NCI-H510A treated with DMSO at 0.1 percent for 48 hours (cell line): ENCODE results near the gene DNAJC30.
"Not testable (repeated sequence)": the region's sequence is repeated elsewhere in the genome, so short reads cannot be mapped to it uniquely, and the experiment has no call there.

Experiments used
- DNase-seq: peaks from one replicate; lab custom pipeline; 2025; lab: John Stamatoyannopoulos, UW

Gene DNAJC30

DNA sequence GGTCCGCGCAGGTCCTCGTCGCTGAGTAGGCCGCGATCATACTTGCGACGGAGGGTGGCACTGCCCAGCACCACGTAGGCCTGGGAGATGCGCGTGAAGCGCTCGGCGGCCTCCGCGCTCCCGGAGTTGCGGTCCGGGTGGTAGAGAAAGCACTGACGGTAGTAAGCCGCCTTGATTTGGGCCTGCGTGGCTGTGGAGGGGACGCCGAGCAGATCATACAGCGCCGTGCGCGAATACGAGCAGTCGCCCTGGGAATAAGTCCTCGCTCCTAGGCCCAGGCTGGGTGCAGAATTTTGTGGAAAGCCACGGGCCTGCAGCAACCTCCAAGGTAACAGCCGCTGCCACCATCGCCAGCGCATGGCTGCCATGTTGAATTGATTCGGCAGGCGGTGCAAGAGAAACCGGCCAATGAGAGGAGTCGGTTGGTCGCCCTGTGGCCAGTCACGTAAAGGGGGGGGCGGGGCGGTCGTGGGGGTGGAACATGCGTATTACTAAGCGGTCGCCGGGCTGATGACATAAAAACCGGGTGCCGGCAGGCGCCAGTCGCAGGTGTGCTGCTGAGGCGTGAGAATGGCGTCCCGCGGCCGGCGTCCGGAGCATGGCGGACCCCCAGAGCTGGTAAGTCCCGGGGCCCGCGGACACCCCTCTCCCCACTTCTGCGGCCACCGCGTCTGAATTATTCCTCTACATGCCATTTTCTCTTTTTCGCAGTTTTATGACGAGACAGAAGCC lies at the start of gene DNAJC30, which contains the start of gene BUD23:
DNAJC30 (minus strand) TSS at position 398 of the 732 bp plus-strand sequence; CDS start at position 368, 30 bp downstream.
BUD23 (plus strand) TSS at position 542 of the 732 bp plus-strand sequence; CDS start at position 571, 29 bp downstream.
- DNase-seq = peak; percentile 84

DNA sequence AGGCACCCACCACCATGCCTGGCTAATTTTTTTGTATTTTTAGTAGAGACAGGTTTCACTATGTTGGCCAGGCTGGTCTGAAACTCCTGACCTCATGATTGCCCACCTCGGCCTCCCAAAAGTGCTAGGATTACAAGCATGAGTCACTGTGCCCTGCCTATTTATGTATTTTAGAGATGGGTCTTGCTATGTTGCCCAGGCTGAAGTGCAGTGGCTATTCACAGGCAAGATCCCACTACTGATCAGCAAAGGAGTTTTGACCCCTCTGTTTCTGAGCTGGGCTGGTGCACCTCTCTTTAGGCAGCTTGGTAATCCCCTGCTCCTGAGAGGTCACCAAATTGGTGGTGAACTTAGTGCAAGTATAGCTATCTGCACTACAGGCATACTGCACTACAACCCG lies 49.1 kb upstream of the DNAJC30 start:
- no peak for DNase-seq

DNA sequence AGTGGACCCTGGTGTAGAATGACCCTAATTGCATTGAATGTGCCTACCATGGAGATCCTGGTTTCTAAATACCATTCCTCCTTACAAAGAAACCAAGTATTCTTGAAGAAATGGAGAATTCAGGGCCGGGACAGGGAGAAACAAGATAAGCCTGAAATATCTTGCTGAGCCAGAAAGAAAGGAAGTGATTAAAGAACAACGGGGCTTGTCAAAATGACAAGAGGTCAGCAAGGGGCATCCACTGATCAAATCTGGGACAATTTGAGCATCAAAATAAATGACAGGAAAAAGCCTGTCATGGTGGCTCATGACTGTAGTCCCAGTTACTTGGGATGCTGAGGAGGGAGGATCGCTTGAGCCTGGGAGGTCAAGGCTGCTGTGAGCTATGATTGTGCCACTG lies 47.2 kb upstream of the DNAJC30 start:
- DNase-seq = no peak

DNA sequence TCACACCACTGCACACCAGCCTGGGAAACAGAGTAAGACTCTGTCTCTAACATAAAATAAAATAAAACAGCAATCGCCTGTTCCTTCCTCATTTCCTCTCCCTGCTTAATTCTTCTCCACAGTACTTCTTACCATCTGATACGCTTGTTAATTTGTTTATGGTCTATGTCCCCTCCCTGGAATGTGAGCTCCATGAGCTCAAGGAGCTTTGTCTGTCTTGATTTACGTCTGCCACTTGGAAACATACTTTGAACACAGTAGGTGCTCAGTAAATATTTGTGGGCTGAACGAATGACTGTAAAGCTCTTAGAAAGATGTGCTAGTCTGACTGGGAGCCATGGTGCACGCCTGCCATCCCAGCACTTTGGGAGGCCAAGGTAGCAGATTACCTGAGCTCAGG lies 45.3 kb upstream of the DNAJC30 start:
- no peak for DNase-seq

DNA sequence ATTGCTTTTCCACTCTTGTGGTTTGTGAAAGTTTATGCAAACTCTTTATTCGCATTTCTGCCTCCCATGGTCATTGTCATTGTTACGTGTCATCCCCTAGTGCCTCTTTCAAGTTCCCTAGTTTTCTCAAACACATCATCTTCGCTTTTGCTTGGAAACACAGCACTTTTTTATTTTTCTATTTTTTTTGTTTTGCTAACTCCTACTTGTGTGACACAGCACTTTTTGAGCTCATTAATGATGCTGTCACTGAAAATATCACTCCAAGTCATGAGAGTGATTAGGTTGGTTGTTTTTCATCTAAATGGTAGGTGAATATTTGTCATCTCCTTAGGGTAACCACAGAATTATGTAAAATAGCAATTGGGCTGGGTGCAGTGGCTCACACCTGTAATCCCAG lies 44.7 kb upstream of the DNAJC30 start:
- DNase-seq = no peak

DNA sequence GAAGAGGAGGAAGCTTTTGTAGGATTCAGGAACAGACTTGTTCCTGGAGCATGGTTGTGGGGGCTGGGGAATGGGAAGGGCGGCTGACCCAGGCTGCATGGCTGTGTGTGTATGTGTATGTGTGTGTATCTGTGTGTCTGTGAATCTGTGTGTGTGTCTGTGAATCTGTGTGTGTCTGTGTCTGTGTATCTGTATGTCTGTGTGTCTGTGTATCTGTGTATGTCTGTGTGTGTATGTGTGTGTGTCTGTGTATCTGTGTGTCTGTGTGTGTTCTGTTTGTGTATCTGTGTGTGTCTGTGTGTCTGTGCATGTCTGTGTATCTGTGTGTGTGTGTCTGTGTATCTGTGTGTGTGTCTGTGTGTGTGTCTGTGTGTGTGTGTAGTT lies 42.8 kb upstream of the DNAJC30 start:
- no peak for DNase-seq

DNA sequence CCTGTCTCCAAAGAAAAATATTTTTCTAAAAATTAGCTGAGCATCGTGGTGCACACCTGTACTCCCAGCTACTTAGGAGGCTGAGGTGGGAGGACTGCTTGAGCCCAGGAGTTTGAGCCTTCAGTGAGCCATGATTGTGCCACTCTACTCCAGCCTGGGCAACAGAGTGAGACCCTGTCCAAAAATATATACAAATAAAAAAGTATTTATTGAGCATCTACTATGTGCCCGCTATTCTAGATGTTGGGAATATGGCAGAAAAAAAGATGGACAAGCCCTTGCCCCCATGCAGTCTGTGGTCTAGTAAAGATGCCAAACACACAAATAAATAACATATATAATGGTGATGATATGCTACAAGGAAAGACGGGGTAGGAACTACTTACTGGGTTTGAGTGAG lies 40.6 kb upstream of the DNAJC30 start:
- no peak for DNase-seq

DNA sequence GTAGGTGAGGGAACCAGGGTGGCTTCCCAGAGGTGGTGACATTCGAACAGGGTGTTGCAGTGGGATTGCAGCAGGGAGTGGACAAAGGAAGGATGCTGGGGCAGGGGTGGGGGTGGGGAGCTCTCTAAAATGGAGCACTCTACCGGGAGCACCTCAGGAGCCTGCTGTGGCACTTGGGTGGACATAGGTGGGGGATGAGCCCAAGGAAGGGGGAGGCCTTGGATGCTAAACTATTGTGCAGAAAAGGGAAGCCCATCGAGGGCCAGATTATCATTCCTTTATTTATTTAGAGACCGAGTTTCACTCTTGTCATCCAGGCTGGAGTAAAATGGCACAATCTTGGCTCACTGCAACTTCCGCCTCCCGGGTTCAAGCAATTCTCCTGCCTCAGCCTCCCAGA lies 39.5 kb upstream of the DNAJC30 start:
- DNase-seq = no peak

DNA sequence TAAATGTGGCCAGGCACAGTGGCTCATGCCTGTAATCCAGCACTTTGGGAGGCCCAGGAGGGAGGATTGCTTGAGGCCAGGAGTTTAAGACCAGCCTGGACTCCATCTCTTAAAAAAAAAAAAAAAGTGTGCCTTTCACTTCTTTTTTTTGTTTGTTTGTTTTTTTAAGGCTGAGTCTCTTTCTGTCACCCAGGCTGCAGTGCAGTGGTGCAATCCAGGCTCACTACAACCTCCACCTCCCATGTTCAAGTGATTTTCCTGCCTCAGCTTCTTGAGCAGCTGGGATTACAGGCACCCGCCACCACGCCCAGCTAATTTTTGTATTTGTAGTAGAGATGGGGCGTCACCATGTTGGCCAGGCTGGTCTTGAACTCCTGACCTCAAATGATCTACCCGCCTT lies 38.9 kb upstream of the DNAJC30 start:
- not testable (repeated sequence) for DNase-seq

DNA sequence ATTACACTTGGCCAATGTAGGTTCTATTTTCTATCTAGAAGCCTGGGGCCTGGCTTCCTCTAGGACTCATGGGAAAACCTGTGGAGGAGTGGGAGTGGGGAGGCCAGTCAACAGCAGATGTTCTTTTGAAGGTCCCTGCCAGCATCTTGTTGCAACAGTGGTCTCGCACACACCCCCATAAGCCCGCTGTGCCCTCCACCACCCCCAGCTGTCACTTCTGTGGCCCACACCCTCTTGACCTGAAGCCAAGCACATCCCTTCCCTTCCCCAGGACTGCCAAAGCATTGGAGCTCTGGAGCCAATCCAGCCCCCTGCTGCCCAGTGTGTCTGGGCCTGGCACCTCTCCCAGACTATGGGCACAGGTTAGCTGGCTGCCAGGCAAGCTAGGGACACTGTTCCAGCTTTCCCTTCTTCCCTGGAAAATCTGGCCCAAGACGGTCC lies 38.1 kb upstream of the DNAJC30 start:
- no peak for DNase-seq

DNA sequence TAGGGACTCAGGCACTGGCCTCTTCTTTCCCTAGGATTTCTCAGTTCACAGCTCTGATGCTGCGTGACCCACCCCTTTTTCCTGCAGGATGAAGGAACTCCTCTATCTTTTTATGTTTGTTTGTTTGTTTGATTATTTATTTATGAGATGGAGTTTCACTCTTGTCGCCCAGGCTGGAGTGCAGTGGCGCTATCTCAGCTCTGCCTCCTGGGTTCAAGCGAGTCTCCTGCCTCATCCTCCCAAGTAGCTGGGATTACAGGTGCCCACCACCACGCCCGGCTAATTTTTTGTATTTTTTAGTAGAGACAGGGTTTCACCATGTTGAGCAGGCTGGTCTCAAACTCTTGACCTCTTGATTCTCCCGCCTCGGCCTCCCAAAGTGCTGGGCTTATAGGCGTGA lies 37.2 kb upstream of the DNAJC30 start:
- DNase-seq = not testable (repeated sequence)

DNA sequence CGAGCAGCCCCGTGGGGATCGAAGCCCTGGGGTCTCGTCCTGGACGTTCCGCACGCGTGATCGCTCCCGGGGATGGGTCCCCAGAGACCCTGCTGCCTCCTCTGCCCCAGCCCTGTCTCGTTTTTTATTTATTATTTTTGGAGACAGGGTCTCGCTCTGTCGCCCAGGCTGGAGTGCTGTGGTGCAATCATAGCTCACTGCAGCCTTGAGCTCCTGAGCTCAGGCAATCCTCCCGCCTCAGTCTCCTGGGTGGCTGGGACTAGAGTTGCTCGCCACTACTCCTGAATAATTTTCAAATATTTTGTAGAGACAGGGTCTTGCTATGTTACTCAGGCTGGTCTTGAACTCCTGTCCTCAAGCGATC lies 36.5 kb upstream of the DNAJC30 start:
- DNase-seq = no peak

DNA sequence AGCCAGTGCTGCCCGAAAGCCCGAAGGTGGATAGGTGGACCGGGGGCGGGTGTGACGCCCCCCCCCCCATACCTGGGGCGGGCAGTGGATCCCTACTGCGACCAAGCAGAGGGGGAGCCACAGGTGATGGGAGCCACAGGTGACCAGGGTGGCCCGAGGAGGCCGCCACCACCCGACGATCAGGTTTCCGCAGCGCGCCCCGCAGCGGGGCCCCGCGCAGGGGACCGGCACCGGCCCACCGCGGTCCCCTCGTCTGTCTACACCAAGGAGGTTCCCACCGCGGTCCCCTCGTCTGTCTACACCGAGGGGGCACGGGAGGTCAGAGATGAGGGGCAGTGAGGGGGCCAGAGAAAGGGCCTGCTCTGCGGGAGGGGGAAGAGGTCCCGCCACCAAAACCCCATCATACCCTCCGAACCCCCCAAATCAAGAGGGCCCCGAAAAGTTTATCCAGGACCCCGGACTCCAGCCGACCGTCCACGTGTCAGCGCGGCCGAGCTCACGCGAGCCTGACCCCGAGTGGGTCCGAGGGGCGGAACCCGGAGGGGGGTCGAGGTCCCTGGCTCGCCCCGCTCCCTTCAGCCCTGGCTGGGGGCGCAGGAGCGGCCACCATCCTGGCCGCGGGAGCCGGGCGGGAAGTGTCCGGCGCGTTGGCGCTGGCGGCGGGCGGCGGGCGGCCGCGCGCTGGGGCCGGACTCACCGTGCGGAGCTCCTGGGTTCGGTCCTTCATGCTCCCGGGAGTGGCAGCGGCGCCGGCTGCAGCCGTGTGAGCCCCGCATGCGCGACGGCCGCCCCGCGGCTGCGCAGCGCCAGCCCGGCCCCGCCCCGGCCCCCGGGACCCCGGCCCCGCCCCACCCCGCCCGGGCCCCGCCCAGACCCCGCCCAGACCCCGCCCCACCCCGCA lies 35.9 kb upstream of the DNAJC30 start, which contains the start of gene STX1A:
STX1A (minus strand) TSS at position 765 of the 901 bp plus-strand sequence; CDS start at position 727, 38 bp downstream.
- peak; percentile 24 for DNase-seq

DNA sequence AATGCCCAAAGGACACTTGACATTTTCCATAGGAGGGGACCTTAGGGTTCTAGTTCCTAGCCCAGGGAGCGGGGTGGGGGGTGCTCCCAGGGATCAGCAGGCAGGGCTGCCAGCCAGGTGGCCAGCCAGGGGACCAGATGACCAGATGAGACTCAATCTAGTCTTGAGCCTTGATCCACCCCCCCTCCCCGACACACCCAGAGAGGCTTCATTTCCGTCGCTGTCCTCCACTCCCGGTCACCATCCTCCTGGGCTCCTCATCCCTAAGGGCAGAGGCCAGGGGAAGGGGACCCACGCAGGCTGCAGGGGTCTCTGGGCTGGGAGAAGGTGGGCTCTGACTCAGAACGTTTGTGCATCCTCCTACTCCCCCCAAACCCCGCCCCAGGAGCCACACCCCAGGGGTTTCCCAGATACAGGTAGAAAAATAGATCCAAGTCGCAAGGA lies 35.2 kb upstream of the DNAJC30 start:
- DNase-seq = no peak

DNA sequence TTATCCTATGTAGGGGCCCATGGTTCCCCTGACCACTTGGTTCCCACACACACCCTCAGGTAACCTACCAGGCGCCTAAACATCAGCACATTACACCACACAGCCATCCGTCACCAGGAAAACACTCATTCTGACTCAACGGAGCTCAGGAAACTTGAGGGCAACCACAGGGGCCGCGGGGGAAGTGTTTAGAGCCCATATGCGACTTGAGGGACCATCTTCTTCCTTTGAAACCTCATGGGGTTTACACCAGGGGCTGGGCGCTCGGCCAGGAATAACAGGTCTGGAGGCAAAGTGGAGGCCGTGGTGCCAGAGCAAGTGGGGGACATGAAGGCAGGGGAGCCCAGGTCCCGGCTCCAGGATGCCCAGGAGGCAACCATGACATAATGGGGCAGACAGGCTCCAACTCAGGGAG lies 34.7 kb upstream of the DNAJC30 start:
- no peak for DNase-seq

DNA sequence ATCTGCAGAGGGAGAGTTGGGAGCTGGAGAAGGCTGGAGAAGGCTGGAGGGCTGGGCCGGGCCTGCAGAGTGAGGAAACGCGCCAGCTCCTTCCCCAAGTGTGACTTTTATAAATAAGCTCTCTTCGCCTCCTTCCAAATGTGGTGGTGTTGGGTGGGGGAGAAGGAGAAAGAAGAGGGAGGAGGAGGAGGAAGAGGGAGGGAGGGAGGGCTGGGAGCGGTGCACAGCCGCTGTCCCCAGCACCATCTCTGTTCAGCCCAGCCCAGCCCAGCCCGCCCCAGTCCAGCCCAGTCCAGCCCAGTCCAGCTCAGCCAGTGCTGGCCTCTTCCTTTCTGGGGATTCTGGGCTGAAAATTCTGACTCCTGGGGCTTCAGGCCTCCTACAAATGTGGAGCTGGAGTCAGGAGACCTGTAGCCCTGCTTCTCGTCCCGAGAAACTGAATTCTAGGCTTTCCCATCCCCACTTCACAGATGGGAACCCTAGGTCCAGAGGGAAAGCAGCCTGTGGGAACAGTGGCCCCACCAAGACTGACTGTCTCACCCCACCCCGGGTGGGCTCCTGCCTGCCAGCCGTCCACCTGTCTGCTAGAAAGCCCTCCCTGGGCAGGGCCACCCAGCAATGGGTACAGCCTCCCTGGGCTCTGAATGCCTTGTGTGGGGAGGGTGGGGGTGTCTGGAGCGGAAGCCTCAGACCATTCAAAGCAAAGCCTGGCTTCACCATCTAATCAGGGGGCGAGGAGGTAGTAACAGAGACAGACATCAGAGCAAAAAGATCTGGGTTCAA lies 34.0 kb upstream of the DNAJC30 start:
- no peak for DNase-seq

DNA sequence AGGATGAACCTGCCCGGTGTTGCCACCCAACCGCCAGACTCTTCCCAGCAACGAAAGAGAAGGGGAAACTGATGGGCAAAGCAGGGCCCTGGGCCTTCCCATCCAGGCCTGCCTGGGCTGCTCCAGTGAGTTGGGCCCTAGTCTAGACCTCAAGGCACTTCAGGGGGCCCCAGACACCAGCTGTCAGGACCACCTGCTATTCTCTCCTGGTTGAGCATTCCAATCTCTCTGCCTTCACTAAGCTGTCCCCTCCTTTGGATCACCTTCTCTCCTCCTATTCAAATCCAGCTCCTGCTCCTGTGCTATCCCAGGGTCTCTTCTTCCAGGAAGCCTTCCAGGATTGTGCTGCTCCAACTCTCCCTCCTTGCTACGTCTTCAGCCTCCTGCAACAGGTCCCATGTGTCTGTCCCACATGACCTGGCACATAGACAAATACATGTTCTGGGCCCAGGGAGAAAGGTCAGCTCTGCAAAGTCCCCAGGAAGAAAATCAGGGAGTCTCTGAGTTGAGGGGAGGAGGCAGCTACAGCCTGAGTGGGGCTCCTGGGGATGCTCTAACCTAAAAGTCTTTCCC lies 33.2 kb upstream of the DNAJC30 start:
- DNase-seq = no peak

DNA sequence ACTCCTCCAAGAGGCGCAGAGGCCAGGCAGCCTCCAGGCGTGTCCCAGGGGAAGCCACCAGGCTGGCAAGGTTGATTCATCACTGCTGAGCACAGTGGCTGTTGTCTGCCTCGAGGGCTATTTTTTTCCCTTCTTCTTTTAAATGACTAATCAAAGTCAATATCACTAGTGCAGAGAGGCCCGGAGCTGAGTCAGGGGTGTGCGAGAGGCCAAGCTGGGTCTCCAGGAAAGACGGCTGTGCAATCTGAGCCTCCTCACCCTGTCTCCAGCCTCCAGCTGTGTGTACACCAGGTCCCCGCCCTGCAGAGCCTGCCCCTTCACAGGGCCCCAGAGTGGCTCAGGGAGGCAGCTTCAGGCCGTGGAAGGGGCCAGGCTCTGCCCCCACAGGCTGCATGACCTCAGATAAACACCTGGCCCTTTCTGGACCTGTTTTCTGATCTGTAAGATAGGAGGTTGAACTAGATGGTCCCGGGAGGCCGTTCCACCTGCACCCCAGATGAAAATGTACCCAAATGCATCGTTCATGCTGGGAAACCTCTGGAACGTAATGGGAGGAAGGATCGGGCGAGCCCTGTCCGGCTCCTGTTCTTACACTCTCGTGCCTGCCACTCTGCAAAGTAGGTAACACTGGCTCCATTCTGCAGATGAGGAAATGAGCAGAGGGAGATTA lies 32.5 kb upstream of the DNAJC30 start:
- DNase-seq = peak; percentile 95

DNA sequence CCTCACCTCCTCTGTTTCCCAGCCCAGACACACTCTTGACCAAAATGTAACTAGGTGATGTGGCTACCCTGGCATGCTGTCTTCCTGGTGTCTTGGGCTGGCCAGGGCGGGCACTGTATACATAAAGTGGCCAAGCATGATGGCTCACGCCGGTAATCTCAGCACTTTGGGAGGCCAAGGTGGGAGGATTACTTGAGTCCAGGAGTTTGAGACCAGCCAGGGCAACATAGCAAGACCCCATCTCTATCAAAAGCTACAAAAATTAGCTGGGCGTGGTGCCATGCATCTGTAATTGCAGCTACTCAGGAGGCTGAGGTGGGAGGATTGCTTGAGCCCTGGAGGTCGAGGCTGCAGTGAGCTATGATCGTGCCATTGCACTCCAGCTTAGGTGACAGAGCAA lies 30.1 kb upstream of the DNAJC30 start:
- not testable (repeated sequence) for DNase-seq

DNA sequence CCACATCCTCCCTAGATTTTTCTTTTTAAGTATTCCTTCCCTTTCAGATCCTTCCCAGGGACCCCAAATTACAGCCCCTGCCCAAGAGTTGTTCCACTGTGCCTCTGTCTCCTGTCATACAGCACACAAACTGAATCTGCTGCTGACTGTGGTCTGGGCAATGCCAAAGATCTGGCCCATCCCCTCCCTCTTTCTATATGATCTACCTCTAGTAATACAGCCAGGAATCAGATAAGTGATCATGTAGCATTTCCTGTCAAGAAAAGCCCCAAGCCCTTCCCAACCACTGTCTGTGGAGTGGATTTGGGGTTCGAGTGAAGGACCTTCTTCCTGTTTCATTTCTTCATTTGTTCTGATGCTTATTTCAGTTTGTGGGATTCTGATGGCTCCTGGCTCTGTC lies 29.5 kb upstream of the DNAJC30 start:
- no peak for DNase-seq

DNA sequence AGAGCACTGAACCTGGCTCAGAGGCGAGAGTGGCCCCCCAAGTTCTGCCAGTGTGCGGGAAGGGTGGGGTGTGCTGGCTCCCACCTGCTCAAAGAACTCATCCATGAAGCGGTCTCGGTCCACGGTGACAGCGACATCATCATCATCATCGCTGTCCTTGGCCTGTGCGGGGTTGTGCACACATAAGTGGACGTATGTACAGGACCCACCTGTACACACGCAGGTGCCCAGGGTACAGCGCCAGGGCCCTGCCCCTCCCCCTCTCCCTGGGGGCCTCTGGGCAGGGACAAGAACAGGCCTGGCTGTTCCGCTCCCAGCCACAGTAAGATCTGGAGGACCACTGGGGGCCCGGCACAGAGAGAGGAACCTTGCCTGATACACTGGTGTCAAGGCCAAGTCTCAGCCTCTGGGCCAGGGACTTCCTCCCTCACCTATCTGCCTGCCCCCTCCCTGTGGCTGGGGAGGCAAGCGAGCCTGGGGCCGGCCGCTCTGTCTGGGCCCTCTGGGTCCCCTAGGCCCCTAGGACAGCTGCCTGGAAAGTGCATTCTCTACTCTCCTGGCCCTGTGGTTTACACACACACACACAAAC lies 25.8 kb upstream of the DNAJC30 start:
- no peak for DNase-seq
